ENCODE data around the gene EFCAB5.
"Not testable (repeated sequence)": the region's sequence is repeated elsewhere in the genome, so short reads cannot be mapped to it uniquely, and the experiment has no call there.

EFCAB5 gene

GRCh38 chr17:29936724-29937123 is 4.7 kb upstream of the EFCAB5 start:
- DNase-seq = no peak

GRCh38 chr17:29945281-29945680 is 3.8 kb downstream of the EFCAB5 start:
- DNase-seq = no peak

DNA sequence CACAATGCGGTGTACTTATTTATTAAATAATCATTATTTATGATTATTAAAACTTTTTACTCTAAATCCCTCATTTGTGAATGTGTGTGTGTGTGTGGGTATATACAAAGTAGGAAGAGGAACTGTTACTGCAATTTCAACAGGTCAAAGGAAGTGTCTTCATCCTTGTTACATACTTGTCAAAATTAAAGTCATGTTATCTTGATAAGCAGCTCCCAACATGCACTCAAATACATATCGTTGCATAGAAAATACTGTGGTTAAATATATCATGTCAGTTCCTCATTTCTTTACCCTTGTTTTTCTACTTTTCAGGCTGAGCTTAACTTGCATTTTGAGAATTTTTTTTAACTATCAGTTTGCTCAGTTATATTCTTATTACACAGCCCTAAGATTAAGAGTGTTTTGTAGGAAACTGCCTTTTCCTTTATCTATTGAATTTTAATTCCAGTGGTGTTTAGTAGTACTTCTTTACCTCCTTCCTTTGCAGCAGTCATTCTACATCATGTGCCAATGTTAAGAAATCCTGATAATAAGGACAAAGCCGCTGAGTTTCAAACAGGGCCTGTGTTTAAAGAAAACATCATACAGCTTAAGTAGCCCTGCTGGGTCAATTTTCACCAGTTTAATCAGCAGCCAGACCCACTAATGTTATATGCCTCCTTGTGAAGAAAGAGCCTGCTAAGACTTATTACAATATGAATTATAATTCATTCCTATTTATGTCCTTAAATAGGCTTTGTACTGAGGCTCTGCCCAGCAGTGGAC is 7.2 kb downstream of the EFCAB5 start:
- DNase-seq = no peak

- no peak for DNase-seq
Measured at GRCh38 chr17:29949696-29950095, 8.3 kb downstream of the EFCAB5 start.

GRCh38 chr17:29954405-29954804 is 13.0 kb downstream of the EFCAB5 start:
- DNase-seq = no peak

GRCh38 chr17:29956225-29956624 is 14.8 kb downstream of the EFCAB5 start:
- no peak for DNase-seq

DNA sequence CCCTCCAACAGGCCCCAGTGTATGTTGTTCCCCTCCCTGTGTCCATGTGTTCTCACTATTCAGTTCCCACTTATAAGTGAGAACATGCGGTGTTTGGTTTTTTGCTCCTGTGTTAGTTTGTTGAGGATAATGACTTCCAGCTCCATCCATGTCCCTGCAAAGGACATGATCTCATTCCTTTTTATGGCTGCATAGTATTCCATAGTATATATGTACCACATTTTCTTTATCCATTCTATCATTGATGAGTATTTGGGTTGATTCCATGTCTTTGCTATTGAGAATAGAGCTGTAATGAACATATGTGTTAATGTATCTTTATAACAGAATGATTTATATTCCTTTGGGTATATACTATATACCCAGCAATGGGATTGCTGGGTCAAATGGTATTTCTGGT is 16.1 kb downstream of the EFCAB5 start:
- DNase-seq = not testable (repeated sequence)

DNA sequence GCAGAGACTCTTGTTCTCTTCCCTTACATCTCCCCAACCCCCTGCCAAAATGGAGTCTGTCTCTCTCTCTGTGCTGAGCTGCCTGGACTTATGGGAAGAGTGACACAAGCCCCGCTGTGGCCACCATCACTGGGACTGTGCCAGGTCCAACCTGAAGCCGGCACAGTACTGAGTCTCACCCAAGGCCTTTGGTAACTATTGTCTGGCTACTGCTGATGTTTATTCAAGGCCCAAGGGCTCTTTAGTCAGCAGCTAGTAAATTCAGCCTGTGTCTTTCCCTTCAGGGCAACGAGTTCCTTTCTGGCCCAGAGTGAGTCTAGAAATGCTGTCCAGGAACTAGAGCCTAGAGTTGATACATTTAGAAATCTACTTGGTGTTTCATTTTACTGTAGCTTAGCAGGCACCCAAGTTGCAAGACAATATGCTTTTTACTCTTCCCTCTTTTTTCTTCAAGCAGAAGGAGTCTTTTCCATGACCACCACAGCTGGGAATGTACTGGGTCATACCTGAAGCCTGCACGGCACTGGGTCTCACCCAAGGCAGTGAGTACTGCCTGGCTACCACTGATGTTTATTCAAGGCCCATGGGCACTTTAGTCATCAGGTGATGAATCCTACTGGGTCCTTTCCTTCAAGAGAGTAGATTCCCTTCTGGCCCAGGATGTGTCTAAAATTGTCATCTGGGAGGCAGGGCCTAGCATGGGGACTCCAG is 17.7 kb downstream of the EFCAB5 start:
- DNase-seq = no peak

- DNase-seq = no peak
Measured at GRCh38 chr17:29959658-29960337, 18.4 kb downstream of the EFCAB5 start.

DNA sequence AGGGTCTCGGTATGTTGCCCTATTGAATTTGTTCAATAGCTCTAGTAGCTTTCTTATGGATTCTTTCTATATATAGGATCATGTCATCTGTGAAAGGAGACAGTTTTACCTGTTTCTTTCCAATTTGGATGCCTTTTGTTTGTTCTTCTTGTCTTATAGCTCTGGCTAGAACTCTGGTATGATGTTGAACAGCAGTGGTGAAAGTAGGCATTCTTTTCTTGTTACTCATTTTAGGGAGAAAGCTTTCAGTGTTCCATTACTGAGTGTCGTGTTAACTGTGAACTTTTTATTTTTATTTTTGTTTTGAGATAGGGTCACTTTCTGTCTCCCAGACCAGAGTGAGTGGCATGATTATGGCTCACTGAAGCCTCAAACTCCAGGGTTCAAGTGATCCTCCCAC is 21.2 kb downstream of the EFCAB5 start:
- no peak for DNase-seq

- DNase-seq = no peak
Measured at GRCh38 chr17:29968271-29968670, 26.8 kb downstream of the EFCAB5 start.

DNA sequence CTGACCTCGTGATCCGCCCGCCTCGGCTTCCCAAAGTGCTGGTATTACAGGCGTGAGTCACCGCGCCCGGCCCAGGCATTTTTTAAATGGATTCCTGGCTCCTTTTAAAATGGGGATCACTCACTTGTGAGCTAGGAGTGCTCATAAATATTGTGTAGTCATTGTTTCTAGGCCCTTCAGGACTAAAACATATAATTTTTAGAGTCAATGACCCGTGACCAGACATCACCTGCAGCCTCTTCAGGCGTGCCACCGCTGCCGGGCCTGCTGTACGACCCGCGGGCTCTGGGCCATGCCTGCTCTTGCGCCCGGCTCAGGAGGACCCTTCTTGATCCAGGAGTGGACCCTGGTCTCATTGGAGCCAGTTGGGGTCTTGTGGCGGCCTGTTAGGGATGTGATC is 30.8 kb downstream of the EFCAB5 start:
- DNase-seq = peak; percentile 96

DNA sequence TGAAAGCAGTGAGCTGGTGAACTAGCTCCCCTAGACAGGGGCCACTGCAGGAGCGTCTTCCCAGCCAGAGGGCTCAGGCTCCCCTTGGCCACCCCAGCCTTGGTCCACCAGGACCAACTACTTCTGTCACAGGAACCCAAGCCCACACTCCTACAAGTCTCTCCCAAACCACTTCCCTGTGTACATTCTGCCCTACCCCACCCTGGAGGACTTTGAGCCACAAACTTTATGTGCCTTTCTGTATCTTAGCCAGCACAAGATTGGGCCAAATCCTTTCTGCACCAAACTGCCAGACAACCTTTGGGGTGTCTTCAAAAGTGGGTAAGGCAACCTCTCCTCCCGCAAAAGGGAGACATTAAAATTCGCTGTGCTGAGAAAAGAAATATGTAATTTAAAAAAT is 31.6 kb downstream of the EFCAB5 start:
- no peak for DNase-seq

DNA sequence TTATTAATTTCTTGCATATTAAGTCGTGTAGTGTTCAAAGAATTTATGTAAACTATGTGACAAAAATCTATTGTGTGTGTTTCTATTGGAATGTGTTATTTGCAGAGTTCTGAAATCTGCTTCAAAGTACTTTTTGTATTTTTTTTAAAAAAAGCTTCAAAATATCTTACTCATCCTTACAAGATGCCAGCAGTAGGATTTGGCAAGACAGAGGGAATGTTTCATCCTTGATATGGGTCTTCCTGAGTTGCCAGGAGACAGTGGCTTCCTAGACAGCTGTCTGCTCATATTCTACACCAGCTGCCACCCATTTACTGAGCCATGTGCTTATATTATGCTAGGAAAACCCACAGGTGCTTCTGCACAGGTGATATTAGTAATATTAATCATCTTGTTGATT is 36.4 kb downstream of the EFCAB5 start:
- DNase-seq = peak; percentile 4

DNA sequence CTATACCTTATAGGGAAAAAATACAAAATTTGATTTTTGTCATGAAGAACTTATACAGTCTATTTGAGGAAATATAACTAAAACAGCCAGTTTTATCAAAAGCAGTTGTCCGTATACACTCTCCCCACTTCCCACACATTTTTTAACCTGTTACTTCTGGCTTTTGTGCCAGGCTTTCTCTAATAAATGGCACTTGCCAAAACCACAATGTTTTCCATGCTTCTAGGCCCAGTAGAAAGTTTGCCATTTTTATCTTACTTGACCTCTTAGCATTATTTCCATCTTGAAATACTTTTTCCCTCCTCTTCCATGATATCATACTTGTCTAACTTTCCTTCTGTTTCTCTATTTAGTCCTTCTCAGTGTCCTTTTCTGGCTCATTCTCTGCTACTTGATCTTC is 38.8 kb downstream of the EFCAB5 start:
- DNase-seq = no peak

GRCh38 chr17:29982991-29983653 is 41.7 kb downstream of the EFCAB5 start:
- no peak for DNase-seq

GRCh38 chr17:29996458-29996857 is 55.0 kb downstream of the EFCAB5 start:
- no peak for DNase-seq

DNA sequence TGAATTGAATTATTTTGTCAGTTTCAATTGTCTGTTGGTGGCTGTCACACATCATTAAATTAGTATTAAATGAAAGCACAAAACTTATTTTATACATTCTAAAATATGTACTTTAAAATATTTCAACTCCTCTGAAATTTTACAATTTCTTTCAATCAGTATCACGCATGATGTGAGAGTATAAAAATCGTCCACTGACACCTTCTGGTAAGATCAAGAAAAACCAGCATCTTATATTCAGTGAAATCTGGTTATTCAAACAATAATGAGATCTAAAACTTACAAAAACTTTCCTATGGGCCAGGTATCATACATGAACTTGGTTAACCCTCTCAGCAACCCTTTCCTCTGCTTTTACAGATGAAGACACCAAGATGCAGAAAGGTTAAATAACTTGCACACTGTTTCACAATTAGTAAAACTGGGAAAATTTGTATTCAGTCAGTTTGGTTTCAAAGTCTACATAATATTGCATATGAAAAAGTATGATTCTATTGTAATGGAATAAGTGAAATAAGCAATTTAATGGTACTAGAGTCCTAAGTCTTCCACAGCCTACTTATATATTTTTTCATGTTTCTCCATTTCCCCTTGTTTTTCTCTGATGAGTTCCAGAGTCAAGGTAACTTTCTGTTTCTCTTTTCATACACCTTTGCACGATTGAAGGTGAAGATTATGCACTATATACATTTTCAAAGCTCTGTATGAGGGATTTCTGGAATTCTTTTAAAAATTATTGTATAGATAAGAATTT is 58.7 kb downstream of the EFCAB5 start:
- no peak for DNase-seq

DNA sequence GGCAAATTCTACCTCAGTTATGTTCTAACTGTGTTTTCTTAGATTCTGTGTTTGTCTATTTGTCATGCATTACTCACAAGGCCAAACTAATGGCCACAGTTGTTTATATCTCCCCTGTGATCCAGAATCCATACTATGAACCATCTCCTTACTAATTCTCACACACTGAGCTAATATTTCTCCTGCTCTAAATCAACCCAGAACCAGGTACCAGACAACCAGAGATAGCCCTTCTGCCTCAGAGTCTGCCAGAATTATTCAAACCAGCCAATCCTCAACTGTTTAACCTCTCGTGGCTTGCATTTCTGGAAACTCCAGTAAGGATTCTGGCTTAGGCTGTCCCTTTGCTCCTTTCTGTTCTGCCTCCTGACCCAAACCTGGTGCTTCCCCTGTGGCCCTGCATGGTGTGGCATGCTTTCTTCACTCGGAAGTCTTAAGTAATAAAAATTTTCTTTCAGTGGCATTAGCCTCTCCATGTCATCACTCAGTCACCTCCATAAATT is 59.4 kb downstream of the EFCAB5 start:
- no peak for DNase-seq

- DNase-seq = no peak
Measured at GRCh38 chr17:30002088-30002487, 60.7 kb downstream of the EFCAB5 start.

DNA sequence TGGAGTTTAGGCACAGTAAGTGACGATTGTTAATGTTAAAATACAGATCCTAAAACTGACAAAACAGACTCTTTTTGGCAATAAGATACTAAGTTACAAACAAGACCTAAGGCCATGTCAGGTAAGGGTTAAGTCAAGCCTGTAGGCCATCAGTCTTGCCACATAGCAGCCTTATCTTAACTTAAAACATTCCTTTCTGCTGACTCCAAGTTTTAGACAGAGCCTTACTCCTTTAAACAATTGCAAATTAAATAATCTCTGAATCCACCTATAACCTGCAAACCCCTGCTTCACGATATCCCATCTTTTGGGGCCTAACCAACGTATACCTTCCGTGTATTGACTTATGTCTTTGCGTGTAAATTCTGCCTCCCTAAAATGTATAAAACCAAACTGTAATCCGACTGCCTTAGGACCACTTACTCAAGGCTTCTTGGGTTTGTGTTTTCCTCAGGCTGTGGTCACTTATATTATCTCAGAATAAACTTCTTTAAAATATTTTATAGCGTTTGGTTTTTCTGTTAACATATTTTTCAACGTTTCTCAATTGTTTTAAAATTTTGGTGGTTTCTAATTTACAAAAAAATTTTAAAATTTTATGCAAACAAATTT is 64.4 kb downstream of the EFCAB5 start:
- no peak for DNase-seq

DNA sequence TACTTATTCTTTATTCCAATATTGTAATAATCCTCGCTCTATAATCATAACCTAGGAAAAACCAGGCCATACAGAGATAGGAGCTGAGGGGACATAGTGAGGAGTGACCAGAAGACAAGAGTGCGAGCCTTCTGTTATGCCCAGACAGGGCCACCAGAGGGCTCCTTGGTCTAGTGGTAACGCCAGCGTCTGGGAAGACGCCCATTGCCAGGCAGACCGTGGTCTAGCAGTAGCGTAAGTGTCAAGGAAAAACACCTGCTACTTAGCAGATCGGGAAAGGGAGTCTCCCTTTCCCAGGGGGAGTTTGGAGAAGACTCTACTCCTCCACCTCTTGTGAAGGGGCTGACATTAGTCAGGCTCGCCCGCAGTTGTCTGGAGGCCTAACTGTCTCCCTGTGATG is 70.5 kb downstream of the EFCAB5 start:
- not testable (repeated sequence) for DNase-seq

All from NCI-H1105 treated with DMSO at 0.1 percent for 48 hours (cell line).